H9 (cell line): ENCODE results near the gene NUTM2B. TPM values are rescaled to one million over a fixed set of nuclear protein-coding genes. Genes with fewer than 3 reads are reported as not detected.
"Not testable (repeated sequence)": the region's sequence is repeated elsewhere in the genome, so short reads cannot be mapped to it uniquely, and the experiment has no call there.

ENCODE experiments used
- DNase-seq: peaks from one replicate; pipeline ENCODE4 v3.0.0-alpha.2; 2017
- H2AFZ ChIP-seq: one replicate; pipeline ENCODE4 v1.6.1; 2013; ENCODE audit warnings: mild to moderate bottlenecking, low read length, control low read depth, moderate library complexity
- H2AK5ac ChIP-seq: 2 replicates; pipeline ENCODE4 v1.6.1; 2013; ENCODE audit warnings: low read length, control low read depth, mixed read lengths; ENCODE audit not compliant: insufficient read length
- H2BK120ac ChIP-seq: one replicate; pipeline ENCODE4 v1.6.1; 2013; ENCODE audit warnings: low read depth, mild to moderate bottlenecking, low read length, control low read depth, inconsistent platforms; ENCODE audit not compliant: poor library complexity, severe bottlenecking
- H2BK12ac ChIP-seq: 2 replicates; pipeline ENCODE4 v1.6.1; 2013; ENCODE audit warnings: low read length, control low read depth, mixed read lengths, low read depth; ENCODE audit not compliant: insufficient read length
- H2BK15ac ChIP-seq: 2 replicates; pipeline ENCODE4 v1.6.1; 2013; ENCODE audit warnings: low read depth, low read length, control low read depth
- H2BK20ac ChIP-seq: one replicate; pipeline ENCODE4 v1.6.1; 2013; ENCODE audit warnings: low read depth, mild to moderate bottlenecking, low read length, control low read depth, inconsistent platforms; ENCODE audit not compliant: poor library complexity, severe bottlenecking
- H2BK5ac ChIP-seq: 2 replicates; pipeline ENCODE4 v1.6.1; 2013; ENCODE audit warnings: low read length, control low read depth, mixed read lengths; ENCODE audit not compliant: insufficient read length
- H3K14ac ChIP-seq: 2 replicates; pipeline ENCODE4 v1.6.1; 2013; ENCODE audit warnings: low read length, control low read depth; ENCODE audit not compliant: insufficient read depth
- H3K18ac ChIP-seq: 2 replicates; pipeline ENCODE4 v1.6.1; 2013; ENCODE audit warnings: low read depth, mild to moderate bottlenecking, mixed read lengths, low read length, control low read depth; ENCODE audit not compliant: insufficient read length
- H3K23ac ChIP-seq: 2 replicates; pipeline ENCODE4 v1.6.1; 2013; ENCODE audit warnings: low read length, control low read depth, mixed read lengths, low read depth; ENCODE audit not compliant: insufficient read length
- H3K23me2 ChIP-seq: 2 replicates; pipeline ENCODE4 v1.6.1; 2013; ENCODE audit warnings: low read depth, mild to moderate bottlenecking, mixed read lengths, low read length, control low read depth; ENCODE audit not compliant: insufficient read length, poor library complexity, severe bottlenecking
- H3K27ac ChIP-seq: 2 replicates; pipeline ENCODE4 v1.5.1; 2013; ENCODE audit warnings: low read length, control low read depth, mixed read lengths, low read depth; ENCODE audit not compliant: insufficient read length
- H3K27me3 ChIP-seq: 2 replicates; pipeline ENCODE4 v1.6.1; 2013; ENCODE audit warnings: low read length, control low read depth, inconsistent platforms; ENCODE audit not compliant: insufficient read depth
- H3K4ac ChIP-seq: 2 replicates; pipeline ENCODE4 v1.6.1; 2013; ENCODE audit warnings: low read depth, mild to moderate bottlenecking, control low read depth, inconsistent platforms, low read length, moderate library complexity
- H3K4me1 ChIP-seq: 2 replicates; pipeline ENCODE4 v1.6.1; 2013; ENCODE audit warnings: low read length, control low read depth, inconsistent platforms; ENCODE audit not compliant: insufficient read depth
- H3K4me2 ChIP-seq: 2 replicates; pipeline ENCODE4 v1.6.1; 2013; ENCODE audit warnings: low read length, control low read depth, mixed read lengths; ENCODE audit not compliant: insufficient read length, insufficient read depth
- H3K56ac ChIP-seq: 2 replicates; pipeline ENCODE4 v1.6.1; 2013; ENCODE audit warnings: low read depth, mild to moderate bottlenecking, mixed read lengths, low read length, control low read depth; ENCODE audit not compliant: insufficient read length
- H3K79me1 ChIP-seq: 2 replicates; pipeline ENCODE4 v1.6.1; 2013; ENCODE audit warnings: low read depth, mild to moderate bottlenecking, moderate library complexity, low read length, control low read depth, inconsistent platforms; ENCODE audit not compliant: insufficient read depth, poor library complexity, severe bottlenecking
- H3K79me2 ChIP-seq: 2 replicates; pipeline ENCODE4 v1.6.1; 2013; ENCODE audit warnings: low read length, control low read depth, inconsistent platforms; ENCODE audit not compliant: insufficient read depth
- H3K9ac ChIP-seq: 2 replicates; pipeline ENCODE4 v1.6.1; 2013; ENCODE audit warnings: low read length, control low read depth, mixed read lengths; ENCODE audit not compliant: insufficient read length; ENCODE audit errors: extremely low read depth
- H3K9me3 ChIP-seq: one replicate; pipeline ENCODE4 v1.6.1; 2013; ENCODE audit warnings: low read depth, low read length, inconsistent platforms; ENCODE audit not compliant: control insufficient read depth
- H3T11ph ChIP-seq: one replicate; pipeline ENCODE4 v1.6.1; 2013; ENCODE audit warnings: mild to moderate bottlenecking, low read length, control low read depth, inconsistent platforms
- H4K20me1 ChIP-seq: one replicate; pipeline ENCODE4 v1.6.1; 2013; ENCODE audit not compliant: control insufficient read depth, insufficient read length, insufficient read depth
- H4K5ac ChIP-seq: 2 replicates; pipeline ENCODE4 v1.6.1; 2013; ENCODE audit warnings: low read depth, mild to moderate bottlenecking, mixed read lengths, low read length, control low read depth; ENCODE audit not compliant: insufficient read length
- H4K8ac ChIP-seq: replicated peaks from 2 replicates; pipeline ENCODE4 v1.6.1; 2013; ENCODE audit warnings: low read length, control low read depth, mixed read lengths, low read depth; ENCODE audit not compliant: insufficient read length
- H4K91ac ChIP-seq: 2 replicates; pipeline ENCODE4 v1.6.1; 2013; ENCODE audit warnings: low read depth, mild to moderate bottlenecking, moderate library complexity, mixed read lengths, low read length, control low read depth; ENCODE audit not compliant: insufficient read length
- H3K27ac Mint-ChIP-seq, 3 experiments: 2 replicates in 2 of 3; 3 replicates in 1 of 3; pipeline ENCODE4 v1.8.0; 2020 to 2021; ENCODE audit warnings: mixed read lengths in 3 of 3, mild to moderate bottlenecking in 1 of 3, moderate library complexity in 1 of 3
- H3K27me3 Mint-ChIP-seq: 2 replicates; pipeline ENCODE4 v1.8.0; 2021; ENCODE audit warnings: low read depth, mild to moderate bottlenecking, moderate library complexity, mixed read lengths
- H3K36me3 Mint-ChIP-seq, 3 experiments: 2 replicates in 2 of 3; 3 replicates in 1 of 3; pipeline ENCODE4 v1.8.0; 2020 to 2021; ENCODE audit warnings: low read depth in 3 of 3, mixed read lengths in 3 of 3; ENCODE audit not compliant: insufficient read depth in 1 of 3
- H3K4me1 Mint-ChIP-seq, 2 experiments: 2 replicates each; pipeline ENCODE4 v1.8.0; 2020; ENCODE audit warnings: mixed read lengths in 2 of 2
- H3K4me3 Mint-ChIP-seq, 2 experiments: 2 replicates in 1 of 2; 3 replicates in 1 of 2; pipeline ENCODE4 v1.8.0; 2020 to 2021; ENCODE audit warnings: mild to moderate bottlenecking in 2 of 2, mixed read lengths in 2 of 2, moderate library complexity in 1 of 2
- H3K9me3 Mint-ChIP-seq, 2 experiments: 2 replicates in 1 of 2; 3 replicates in 1 of 2; pipeline ENCODE4 v1.8.0; 2020; ENCODE audit warnings: mild to moderate bottlenecking in 2 of 2, mixed read lengths in 2 of 2, moderate library complexity in 1 of 2
- CTCF ChIP-seq: fragments of 200-600 bp; sonication (generic); conservative IDR thresholded peaks from 3 replicates; pipeline ENCODE4 v1.8.0; 2021; ENCODE audit warnings: antibody characterized with exemption, mild to moderate bottlenecking
- WGBS: extraction: QIAGEN DNeasy Blood & Tissue Kit; methylation state at CpG from one replicate; pipeline ENCODE4 v1.1.7; 2013; ENCODE audit warnings: missing lambda C conversion rate, low lambda C conversion rate, mixed read lengths; ENCODE audit not compliant: insufficient read length; ENCODE audit errors: extremely low coverage; 5-methylcytosine and 5-hydroxymethylcytosine counted together
- total RNA-seq: library from RNA; stranded (reverse); gene quantifications from 2 replicates; pipeline ENCODE4 v1.2.1, GENCODE V29; 2021

NUTM2B gene
- total RNA-seq, 1 experiment from 2014 or later, result 0.46 TPM

- H3T11ph ChIP-seq, H3K4me1 Mint-ChIP-seq: not testable (repeated sequence)
Measured at GRCh38 chr10:79685044-79685685, 17.9 kb upstream of the NUTM2B start.

DNA sequence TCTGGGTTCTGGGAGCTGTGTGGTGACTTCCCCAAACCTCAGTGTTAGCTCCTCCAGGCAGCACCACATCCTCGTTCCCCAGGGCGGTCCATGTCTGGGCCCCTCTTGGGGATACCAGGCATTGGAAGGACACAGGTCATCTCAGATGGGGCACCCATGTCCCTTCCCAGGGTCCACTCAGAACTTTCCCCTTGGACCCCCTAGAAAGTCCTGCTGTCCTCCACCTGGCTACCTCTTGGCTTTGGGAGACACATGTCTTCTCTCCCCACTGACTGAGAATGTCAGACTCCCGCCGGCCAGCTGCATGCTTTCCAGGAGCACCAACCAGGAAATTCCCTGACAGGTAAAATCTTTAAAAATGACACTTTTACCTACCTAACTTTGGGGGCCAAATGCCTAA lies 16.4 kb upstream of the NUTM2B start:
- H3K4me1 ChIP-seq, H4K5ac ChIP-seq, H3K4me3 Mint-ChIP-seq, H4K8ac ChIP-seq, H2AK5ac ChIP-seq, H3K56ac ChIP-seq, H2AFZ ChIP-seq, H2BK20ac ChIP-seq, H4K20me1 ChIP-seq, H3K23me2 ChIP-seq, H2BK15ac ChIP-seq, H3K27ac ChIP-seq, H3K4me2 ChIP-seq, H3K27me3 Mint-ChIP-seq, H4K91ac ChIP-seq, DNase-seq, H3T11ph ChIP-seq, H2BK5ac ChIP-seq, H3K9me3 ChIP-seq, H3K18ac ChIP-seq, H2BK120ac ChIP-seq, H3K9ac ChIP-seq, H3K9me3 Mint-ChIP-seq, H3K79me1 ChIP-seq, H3K27me3 ChIP-seq, H2BK12ac ChIP-seq, H3K4ac ChIP-seq, H3K23ac ChIP-seq, H3K79me2 ChIP-seq, H3K4me1 Mint-ChIP-seq, H3K14ac ChIP-seq: not testable (repeated sequence)
- Mint-ChIP-seq H3K27ac (peak overlapping the region in 1 of 3 experiments; percentile 53; a peak in 1 of 7 replicates), H3K36me3 (peaks cover 0 to 20% (median 14%) of the 10 kb centered on the region in 3 experiments; a peak in 4 of 7 replicates)
- no CpG with 5 or more reads among the region's 4 CpGs for WGBS

More at GRCh38 chr10:79685044-79685685, 17.9 kb upstream of the NUTM2B start:
- H3K4ac ChIP-seq, H2BK20ac ChIP-seq, H3K9me3 Mint-ChIP-seq, H2BK5ac ChIP-seq, H4K91ac ChIP-seq, H3K9me3 ChIP-seq, H2AK5ac ChIP-seq, H3K79me2 ChIP-seq, H4K8ac ChIP-seq, H3K23me2 ChIP-seq, H3K27me3 Mint-ChIP-seq, H3K56ac ChIP-seq, H3K4me2 ChIP-seq, H4K5ac ChIP-seq, H3K9ac ChIP-seq, H2BK120ac ChIP-seq, H3K23ac ChIP-seq, H3K4me3 Mint-ChIP-seq, H2BK12ac ChIP-seq, H3K79me1 ChIP-seq, H3K18ac ChIP-seq, H3K14ac ChIP-seq, H3K27ac ChIP-seq, H2AFZ ChIP-seq, H4K20me1 ChIP-seq, H3K27me3 ChIP-seq, H2BK15ac ChIP-seq, H3K4me1 ChIP-seq: not testable (repeated sequence)
- peak overlapping the region in 1 of 3 experiments; percentile 65; a peak in 2 of 7 replicates for H3K27ac Mint-ChIP-seq
- no CpG with 5 or more reads among the region's 21 CpGs for WGBS
- DNase-seq, result peak; percentile 72
- peak; percentile 54 for TF ChIP-seq CTCF
- peaks cover 0 to 20% (median 14%) of the 10 kb centered on the region in 3 experiments; a peak in 4 of 7 replicates for H3K36me3 Mint-ChIP-seq
